Posterior cingulate gyrus (tissue), 11 donors: ENCODE measurements around the gene OSBPL2.

Experiments used
- DNase-seq, 10 donors: peaks; one replicate each; pipeline versions ENCODE4 v3.0.0 to v3.0.0-alpha.2; 2020 to 2021; ENCODE audit warnings: mixed read lengths in 3 of 10
- intact Hi-C: fragments of 100-400 bp; cut with DNase I; formaldehyde crosslinking; loops from one replicate; pipeline ENCODE4 v1.15.1; 2023

The OSBPL2 gene

DNA sequence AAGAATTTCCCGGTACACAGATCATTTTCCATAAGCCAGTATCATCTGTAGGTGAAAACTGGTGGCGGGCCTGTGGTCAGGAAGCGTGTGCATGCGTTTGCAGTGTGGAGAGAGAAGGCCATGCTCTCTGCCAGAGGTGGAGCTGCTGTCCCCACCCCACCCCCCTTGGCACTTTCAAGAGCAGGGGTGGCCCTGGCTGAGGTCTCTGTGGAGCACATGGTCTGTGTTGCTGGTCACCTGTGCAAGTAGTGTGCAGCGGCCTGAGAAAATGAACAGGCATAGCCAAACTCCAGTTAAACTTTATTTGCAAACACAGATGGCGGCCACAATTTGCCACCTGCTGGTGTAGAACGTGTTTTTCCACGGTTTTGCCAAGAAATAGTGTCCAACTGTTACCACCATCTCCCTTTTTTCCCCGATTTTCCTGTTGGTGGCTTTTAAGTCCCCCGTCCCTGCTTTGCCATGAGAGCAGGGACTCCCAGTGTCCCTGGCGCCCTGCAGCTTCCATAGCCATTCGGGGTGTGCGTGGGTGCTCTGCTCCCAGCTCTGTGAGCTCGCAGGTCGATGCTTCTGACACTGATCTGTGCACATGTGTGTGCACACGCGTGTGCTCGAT lies 66.9 kb downstream of the OSBPL2 start:
- no peak for DNase-seq
- intact Hi-C loops = no loop called here

- intact Hi-C loops = no loop called here
- DNase-seq = no peak
Observed at GRCh38 chr20:62305765-62306413, 67.6 kb downstream of the OSBPL2 start.

DNA sequence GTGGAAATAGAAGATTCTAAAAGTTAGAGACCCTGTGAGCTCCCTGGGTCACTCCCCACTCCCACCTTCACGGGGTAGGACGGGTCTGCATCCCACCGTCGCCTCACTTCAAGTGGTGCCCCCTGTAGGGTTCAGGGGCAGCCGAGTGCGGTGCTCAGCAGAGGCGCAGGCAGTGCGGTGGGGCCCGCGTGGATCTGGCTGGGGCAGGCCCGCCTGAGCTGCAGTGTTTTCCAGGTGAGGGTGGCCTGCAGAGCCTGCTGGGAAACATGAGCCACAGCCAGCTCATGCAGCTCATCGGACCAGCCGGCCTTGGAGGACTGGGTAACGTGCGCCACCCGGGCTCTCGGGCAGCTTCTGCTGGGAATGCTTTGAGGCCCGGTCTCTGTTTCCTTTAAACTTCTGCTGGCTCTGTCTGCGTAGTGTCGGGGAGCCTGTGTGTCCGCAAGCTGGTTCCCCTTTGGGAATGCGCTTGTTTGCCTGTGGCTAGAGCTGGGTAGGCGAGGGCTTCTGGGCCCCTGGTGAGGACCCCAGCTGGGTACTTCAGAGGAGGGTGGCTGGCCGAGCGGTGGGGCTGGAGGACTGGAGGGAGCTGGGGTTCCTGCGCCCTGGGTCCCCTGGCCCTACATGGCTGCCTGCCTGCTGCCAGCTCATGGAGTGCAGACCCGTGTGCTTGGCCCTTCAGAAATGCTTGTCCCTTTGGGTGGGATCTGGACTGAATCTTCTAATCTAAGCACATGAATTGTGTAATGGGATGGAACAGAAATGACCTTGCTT lies 68.3 kb downstream of the OSBPL2 start:
- intact Hi-C loops = no loop called here
- DNase-seq = no peak

DNA sequence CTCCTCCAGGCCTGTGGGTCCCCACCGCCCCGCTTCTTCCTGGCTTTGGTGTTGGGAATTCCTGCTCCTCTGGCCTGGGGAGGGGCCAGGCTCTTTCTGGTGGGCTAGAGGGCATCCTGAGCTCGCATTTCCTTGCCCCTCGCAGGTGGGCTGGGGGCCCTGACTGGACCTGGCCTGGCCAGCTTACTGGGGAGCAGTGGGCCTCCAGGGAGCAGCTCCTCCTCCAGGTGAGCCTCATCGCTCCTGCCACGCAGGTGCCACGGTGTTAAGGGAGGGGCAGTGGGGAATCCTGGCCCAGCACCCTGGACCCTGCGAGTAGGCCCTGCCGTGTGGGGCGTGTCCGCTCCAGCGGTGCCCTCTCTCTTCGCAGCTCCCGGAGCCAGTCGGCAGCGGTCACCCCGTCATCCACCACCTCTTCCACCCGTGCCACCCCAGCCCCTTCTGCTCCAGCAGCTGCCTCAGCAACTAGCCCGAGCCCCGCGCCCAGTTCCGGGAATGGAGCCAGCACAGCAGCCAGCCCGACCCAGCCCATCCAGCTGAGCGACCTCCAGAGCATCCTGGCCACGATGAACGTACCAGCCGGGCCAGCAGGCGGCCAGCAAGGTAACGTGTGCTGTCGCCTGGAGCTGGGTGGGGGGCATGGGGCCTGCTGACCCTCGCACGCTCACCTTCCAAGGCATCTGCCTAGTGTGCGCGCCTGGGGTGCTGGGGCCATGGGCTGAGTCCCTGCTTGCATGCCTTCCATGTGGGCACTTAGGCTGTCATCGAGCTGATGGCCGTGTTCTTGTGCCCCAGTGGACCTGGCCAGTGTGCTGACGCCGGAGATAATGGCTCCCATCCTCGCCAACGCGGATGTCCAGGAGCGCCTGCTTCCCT lies 69.1 kb downstream of the OSBPL2 start:
- no peak for DNase-seq
- intact Hi-C loops = no loop called here

DNA sequence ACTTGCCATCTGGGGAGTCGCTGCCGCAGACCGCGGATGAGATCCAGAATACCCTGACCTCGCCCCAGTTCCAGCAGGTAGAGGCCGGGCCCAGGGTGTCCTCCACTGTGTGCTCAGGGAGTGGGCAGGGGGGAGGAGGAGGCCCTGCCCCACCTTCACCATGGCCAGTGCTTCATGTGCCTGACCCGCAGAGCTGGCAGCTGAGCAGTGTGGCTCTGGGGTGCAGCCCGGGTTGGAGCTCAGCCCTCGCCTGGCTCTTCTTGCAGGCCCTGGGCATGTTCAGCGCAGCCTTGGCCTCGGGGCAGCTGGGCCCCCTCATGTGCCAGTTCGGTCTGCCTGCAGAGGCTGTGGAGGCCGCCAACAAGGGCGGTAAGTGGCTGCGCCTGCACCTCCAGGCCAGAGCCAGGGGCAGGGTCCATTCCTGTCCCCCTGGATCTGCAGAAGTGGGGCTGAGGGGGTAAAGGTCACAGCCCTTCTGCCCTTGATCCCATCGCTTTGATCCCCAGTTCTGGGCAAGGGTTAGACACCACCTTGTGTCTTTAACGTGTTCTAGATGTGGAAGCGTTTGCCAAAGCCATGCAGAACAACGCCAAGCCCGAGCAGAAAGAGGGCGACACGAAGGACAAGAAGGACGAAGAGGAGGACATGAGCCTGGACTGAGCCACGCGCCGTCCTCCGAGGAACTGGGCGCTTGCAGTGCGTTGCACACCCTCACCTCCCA lies 69.9 kb downstream of the OSBPL2 start:
- peak in 4 of 10 donors; percentile 29 to 48 (median 40) for DNase-seq
- intact Hi-C loops = no loop called here

DNA sequence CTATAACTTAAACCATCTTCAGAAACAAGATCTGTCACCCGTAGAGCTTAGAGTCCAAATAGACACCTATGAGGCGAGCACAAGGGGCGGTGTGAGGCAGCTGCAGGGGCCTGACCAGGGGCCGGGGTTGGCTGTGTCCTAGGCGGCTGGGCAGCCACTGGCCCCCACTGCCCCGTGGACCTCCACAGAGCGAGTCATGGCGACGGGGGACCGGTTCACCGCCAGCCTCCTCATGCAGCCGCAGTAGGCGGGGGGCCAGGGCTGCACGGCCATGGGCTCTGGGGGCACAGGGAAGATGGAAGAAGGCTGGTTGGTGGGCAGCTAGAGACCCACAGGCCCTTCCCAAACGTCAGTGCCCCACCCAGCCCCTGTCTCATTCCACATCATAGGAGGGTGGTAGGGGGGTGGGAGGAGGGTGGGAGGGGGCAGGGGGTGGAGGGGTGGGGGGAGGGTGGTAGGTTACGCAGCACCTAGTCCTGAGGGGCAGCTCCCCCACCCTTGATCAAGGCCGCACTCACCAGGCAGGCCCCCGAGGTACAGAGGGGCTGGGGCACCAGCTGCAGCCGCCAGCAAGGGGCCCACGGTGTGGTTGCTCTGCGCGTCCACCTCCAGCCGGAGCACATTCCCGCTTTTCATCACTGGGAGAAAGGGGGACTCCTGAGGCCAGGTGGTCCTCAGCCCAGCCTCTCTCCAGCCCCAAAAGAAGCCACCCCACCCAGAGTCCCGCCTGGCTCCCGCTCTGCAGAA lies 71.0 kb downstream of the OSBPL2 start:
- DNase-seq = no peak
- intact Hi-C loops = no loop called here

GRCh38 chr20:62309947-62310756 lies 71.8 kb downstream of the OSBPL2 start:
- intact Hi-C loops = no loop called here
- DNase-seq = no peak

- intact Hi-C loops = no loop called here
- DNase-seq = no peak
Observed at GRCh38 chr20:62310757-62311121, 72.4 kb downstream of the OSBPL2 start.

DNA sequence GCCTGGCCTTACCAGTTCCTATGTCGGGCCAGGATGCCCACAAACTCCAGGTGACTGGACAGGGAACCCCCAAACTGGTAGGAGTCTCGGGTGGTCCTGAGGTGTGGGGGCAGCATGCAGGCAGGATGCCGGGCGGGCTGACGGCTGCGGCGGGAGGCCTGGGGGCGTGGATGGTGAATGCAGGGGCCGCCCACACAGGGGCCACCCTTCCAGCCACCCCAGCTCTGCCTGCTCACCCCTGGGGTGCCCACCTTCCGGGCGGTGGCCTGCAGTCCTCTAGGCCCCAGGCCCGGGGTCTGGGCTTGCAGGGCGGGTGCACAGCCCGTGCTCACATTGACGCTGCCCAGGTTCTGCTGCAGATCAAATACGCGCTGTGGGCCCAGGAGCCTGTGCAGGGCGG lies 72.8 kb downstream of the OSBPL2 start:
- no peak for DNase-seq
- intact Hi-C loops = no loop called here

DNA sequence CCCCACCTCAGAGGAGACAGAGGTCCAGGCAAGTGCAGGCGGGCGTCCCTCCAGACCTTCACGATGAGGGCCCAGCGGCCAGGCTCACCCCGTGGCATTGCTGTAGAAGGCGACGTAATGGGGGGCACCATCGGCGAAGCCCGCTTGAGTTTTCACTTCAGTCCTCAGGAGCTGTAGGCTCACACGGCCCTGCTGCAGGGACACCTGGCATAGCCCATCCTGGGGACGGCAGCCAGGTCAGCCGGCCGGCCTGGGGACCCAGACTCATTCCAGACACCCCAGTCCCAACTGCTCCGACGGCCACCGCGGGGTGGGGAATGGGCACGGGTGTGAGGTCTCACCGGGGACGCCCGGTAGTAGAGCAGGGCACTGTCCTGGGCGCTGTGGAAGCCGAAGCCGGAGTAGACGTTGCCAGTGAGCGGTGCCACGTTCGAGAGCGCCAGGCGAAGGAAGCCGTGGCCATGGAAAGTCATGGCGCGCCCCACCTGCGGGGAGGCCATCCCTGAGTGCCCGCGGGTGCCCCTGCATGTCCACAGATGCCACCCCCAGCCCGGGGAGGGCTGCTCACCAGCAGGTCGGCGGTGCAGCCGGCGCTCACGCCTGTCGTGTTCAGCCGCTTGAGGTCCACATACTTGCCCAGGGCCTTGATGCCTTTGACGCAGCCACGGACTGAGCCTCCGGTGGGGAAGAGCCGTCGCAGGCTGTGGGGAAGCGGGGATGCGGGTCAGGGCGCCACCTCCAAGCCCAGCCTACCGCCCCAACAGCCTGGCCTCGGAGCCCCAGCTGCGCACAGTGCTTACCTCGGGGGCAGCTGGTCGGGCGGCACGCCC lies 73.7 kb downstream of the OSBPL2 start:
- intact Hi-C loops = no loop called here
- DNase-seq = no peak

- DNase-seq = no peak
- intact Hi-C loops = no loop called here
Observed at GRCh38 chr20:62312662-62312977, 74.3 kb downstream of the OSBPL2 start.

DNA sequence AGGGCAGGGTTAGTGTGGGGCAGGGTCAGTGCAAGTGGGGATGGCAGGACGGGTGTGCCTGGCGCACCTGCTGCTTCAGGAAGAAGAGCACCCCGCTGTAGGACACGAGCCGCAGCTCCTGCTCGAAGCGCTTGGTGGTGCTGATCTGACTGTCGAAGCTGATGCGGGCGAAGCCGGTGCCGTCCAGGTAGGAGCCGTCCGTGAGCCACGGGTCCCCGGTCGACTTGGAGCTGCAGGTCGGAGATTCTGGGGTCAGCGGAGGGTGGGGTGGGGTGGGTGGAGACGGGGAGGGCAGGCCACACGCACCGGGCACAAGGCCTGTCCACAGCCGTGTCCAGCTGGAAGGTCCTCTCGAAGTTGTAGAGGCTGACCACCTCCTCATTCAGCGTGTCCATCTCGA lies 74.7 kb downstream of the OSBPL2 start:
- intact Hi-C loops = no loop called here
- DNase-seq = no peak

GRCh38 chr20:62313460-62314338 lies 75.4 kb downstream of the OSBPL2 start:
- intact Hi-C loops = no loop called here
- DNase-seq = no peak

DNA sequence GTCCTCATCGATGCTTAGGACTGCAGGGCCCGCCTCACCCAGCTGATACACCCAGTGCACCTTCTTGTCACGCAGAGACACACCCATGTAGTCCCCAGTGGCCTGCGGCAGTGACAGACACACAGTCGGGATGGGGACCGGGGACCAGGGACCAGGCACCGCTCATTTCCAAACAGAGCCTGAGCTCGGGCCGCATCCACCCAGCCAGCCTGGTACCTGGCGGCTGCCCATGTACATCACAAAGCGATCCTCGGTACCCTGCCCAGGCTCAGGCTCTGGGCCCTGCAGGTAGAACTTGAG lies 76.0 kb downstream of the OSBPL2 start:
- no peak for DNase-seq
- intact Hi-C loops = no loop called here

DNA sequence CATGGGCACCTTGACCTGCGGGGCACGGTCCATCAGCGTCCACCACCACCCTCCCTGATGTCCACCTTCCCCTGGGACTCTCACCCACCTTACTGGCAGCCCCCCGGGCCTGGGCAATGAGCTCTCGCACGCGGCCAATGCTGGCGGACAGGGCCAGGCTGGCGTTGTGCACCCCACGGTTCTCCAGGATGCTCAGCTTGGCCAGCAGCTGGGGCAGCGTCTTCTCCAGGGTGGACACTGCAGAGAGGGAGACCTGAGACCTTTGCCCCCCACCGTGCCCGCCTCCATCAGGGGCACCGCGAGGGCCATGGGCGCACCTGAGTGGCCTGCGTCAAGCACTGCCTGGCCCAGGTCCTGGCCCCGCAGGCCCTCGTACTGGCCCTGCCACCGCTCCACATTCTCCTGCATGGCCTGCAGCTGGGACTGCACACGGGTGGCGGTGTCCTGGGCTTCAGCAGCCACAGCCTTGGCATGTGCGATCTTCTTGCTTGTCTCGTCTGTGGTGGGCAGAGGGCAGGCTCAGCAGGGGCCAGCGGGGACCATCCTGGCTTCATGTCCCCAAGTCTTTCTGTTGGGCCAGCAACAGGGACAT lies 76.5 kb downstream of the OSBPL2 start:
- intact Hi-C loops = no loop called here
- DNase-seq = no peak

- DNase-seq = no peak
- intact Hi-C loops = no loop called here
Observed at GRCh38 chr20:62315773-62316172, 77.5 kb downstream of the OSBPL2 start.
